Activated CD4-positive, CD25-positive, alpha-beta regulatory T cell (primary cell): ENCODE results near the gene PRDM16.

Source experiments
- DNase-seq, 4 experiments: peaks; one replicate each; lab custom pipeline; 2025; lab: John Stamatoyannopoulos, UW

PRDM16 gene

GRCh38 chr1:3068564-3069431, at the start of gene PRDM16:
TSS of gene PRDM16 (plus strand) at chr1:3069203. CDS start at chr1:3069260, 57 bp downstream.
- no peak for DNase-seq

- no peak for DNase-seq
Measured at GRCh38 chr1:3019516-3020051, 49.4 kb upstream of the PRDM16 start.

GRCh38 chr1:3020263-3020909, 48.6 kb upstream of the PRDM16 start:
- no peak for DNase-seq

GRCh38 chr1:3021233-3021671, 47.8 kb upstream of the PRDM16 start, which contains the start of gene ACTRT2:
TSS of gene ACTRT2 (plus strand) at chr1:3021467. CDS start at chr1:3021687, 220 bp downstream.
- DNase-seq, result no peak

- DNase-seq, result no peak
Measured at GRCh38 chr1:3021801-3022401, 47.1 kb upstream of the PRDM16 start.

- DNase-seq, result no peak
Measured at GRCh38 chr1:3022511-3022973, 46.5 kb upstream of the PRDM16 start.

DNA sequence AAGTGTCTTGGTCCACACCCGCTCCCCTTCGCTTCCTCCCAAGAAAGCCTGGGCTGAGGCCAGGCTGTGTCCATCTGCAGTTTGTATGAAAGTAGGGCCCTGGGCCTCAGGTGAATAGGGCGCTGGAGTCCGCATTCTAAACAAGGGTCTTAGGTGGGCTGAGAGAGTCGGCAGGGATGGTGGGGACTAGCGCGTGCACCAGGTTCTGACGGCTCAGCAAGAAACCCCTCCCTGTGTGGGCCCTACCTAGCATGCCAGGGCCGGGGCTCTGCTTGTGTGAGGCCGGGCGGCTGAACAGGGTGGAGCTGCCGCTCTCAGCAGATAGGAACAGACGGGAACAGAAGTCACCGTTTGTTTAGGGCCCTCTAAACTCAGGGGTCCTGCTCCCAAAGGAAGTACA, 46.0 kb upstream of the PRDM16 start:
- DNase-seq, result no peak

DNA sequence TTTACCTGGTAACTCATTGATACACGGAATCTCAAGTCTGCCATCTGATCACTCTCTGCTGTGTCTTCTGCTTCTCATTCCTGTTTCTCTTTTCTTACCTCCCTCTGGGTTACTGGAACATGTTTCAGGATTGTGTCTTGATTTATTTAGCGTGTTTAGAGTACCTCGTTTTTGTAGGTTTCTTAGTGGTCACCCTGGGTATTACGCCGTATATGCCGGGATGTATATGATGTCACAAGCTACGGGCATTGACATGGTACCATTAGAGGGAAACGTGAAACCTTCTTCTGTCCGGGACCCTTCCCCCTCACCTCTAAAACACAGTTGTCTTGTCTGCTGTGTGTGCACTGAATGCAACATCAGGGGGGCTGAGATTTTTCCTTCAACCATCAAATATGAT, 45.0 kb upstream of the PRDM16 start:
- no peak for DNase-seq

DNA sequence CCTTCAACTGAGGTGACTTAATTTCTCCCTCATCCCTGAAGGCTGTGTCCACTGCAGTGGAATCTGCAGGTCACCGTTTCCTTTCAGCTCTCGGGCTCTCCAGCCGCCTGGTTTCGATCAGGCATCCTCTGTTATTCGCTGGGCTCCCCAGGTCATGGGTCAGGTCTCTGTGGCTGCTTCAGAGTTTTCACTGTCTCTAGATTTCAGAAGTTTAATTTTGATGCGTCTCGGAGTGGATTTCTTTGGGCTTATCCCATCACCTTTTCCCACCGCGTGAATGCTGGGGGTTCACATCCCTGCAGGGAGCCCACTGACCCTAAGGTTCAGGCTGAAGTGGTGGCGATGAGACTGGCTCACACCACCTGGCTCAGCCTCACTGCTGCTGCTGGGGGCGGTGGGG, 44.4 kb upstream of the PRDM16 start:
- DNase-seq, result no peak

- DNase-seq, result no peak
Measured at GRCh38 chr1:3026124-3026523, 42.9 kb upstream of the PRDM16 start.

DNA sequence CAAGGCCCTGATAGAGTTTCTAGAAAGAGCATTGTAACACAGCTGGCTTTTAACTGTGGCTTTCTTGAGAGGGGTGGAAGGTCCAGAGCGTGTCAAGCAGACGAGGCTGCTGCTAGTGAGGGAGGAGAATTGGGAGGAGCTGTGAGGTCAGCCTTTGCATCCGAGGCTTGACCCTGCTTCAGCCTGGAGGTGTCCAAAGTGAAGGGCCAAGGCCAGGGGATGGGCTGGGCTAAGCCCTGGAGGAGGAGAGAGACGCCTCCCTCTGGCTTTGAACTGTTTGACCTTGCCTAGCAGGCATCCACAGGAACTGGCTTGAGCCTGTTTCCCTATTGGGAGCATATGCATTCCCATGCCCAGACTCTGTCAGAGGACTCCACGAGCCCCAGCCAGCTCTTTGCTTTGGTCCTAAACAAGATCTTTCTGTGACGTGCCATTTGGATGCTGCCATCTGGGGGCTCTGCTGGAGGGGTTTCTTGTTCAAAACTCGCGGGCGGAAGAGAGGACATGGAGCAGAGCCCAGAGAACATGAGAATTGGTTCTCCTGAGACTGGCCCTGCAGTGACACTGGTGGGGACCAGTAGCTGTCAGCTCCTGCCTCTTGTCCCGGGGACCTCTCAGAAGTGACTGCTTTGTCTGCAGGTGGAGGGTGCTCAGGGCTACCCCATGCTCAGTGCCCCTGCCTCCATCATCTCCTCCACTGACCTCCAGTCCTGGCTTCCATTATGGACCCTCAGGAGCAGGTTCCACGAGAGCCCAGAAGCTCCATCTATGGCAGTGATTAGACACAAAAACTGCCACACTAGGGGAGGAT, 42.2 kb upstream of the PRDM16 start:
- DNase-seq, result no peak

- no peak for DNase-seq
Measured at GRCh38 chr1:3027611-3028371, 41.2 kb upstream of the PRDM16 start.

GRCh38 chr1:3028531-3029282, 40.3 kb upstream of the PRDM16 start:
- no peak for DNase-seq

- DNase-seq, result no peak
Measured at GRCh38 chr1:3029481-3029961, 39.5 kb upstream of the PRDM16 start.

GRCh38 chr1:3029991-3030662, 38.9 kb upstream of the PRDM16 start:
- DNase-seq, result no peak

GRCh38 chr1:3030663-3031381, 38.2 kb upstream of the PRDM16 start:
- no peak for DNase-seq

- DNase-seq, result no peak
Measured at GRCh38 chr1:3031401-3032221, 37.4 kb upstream of the PRDM16 start.
